HG03439 (cell line): Measurements from ENCODE around the gene THRAP3.

Experiments
- ATAC-seq: cut with Tn5 transposase; IDR thresholded peaks from one replicate; pipeline ENCODE4 v1.9.1; 2021; ENCODE audit warnings: mild to moderate bottlenecking, moderate library complexity; ENCODE audit not compliant: unreplicated experiment

Gene THRAP3

DNA sequence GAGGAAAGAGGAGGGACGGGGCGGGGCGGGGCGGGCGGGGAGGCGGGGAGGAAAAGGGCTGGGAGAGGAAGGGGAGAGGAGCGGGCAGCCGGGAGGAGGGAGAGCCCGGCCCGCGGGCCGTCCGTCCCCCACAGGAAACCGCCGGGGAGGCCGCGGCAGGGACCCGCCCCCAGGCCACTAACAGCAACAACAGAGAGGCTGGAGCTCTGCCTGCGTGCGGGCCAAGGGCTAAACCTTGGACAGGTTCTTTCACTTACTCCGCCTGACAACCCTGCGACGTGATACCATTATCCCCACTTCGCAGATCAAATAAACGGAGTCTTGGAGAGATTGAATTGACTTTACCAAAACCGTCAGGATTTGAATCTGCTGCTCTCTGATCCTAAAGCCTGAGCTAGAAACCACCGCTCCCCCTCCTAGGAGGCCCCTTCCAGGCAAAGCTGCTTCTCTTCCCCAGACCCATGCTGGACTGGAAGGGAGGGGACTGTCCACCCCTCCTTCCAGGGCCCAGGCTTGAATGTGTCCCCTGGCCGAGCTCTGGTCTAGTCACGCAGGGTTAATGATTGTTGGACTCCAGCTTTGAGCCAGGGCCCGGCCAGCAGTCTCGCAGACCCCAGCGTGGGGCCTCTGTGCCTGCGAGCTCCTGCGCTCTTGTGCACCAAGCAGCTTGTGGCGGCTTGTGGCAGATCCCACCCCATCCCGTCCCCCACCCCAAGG, 99.6 kb downstream of the THRAP3 start, which contains the start of gene EVA1B:
TSS of gene EVA1B (minus strand) at position 10 of the 717 bp plus-strand sequence. CDS start 608 bp downstream, outside the sequence.
- ATAC-seq: no peak

DNA sequence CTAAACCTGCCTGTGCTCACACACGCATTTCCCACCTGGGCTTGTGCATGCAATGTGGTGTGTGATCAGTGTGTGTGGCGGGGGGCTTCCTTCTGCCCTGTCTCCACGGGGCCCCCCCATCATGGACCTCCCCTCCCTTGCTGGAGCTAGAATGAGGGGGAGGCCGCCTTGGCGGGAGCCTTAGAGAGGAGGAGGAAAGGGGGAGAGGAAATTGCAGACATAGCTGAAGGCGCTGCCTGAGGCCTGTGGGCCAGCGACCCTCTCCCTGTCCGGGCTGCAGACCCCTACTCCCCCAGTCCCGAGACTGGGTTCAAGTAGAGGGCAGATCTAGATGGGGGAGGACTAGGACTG, 100.1 kb downstream of the THRAP3 start:
- ATAC-seq: no peak

DNA sequence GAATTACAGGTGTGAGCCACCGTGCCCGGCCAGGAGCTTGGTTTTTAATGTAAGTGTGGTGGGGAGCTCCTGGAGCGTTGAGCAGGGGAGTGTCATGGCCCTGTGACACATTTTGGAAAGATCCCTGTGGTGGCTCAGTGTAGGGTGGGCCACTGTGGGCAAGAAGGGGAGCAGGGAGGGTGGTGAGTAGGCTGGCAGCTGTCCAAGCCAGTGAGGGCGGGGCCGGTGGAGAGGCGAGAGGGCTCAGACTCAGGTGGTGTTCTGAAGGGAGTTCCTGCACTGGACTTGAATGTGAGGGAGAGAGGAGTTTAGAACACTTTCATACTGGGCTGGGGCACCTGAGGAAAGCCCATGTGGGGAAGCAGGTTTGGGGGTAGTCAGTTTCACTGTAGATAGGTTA, 102.3 kb downstream of the THRAP3 start:
- no peak for ATAC-seq

GRCh38 chr1:36327421-36328087, 103.3 kb downstream of the THRAP3 start:
- ATAC-seq: no peak

GRCh38 chr1:36328088-36328480, 103.8 kb downstream of the THRAP3 start:
- no peak for ATAC-seq

DNA sequence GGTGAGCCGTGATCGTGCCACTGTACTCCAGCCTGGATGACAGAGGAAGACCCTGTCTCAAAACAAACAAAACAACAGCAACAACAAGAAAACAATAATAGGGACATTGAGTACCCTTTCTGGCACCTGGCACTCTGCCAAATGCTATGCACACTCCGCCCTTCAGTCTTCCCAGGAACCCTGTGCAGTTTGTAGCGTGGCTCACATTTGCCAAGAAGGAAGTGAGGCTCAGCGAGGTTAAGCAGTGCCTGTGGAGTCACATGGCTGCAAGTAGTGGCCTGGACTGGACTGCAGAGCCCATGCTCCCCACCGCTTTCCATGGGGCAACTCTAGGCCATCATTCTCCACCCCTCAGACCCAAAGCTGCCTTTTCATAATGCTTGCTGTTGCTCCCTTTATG, 104.5 kb downstream of the THRAP3 start:
- ATAC-seq: no peak

GRCh38 chr1:36329817-36330216, 105.6 kb downstream of the THRAP3 start:
- ATAC-seq: no peak

DNA sequence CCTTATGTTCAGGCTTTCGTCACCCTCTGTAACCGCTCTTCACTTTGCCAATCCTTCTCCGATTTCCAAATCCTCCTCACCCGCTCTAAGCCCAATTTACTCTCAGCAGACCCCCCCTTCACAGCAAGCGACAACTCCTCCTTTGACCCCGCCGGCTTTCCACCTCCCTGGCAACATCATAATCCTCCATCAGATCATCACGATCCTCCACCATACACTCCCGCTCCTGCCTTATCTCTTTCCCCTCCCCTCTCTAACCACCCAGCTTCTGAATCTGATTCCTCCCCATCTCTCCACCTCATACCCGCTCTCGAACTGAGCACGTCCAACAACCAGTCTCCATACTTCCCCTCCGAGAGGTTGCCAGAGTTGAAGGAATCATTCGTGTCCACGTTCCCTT, 106.7 kb downstream of the THRAP3 start:
- no peak for ATAC-seq

GRCh38 chr1:36337830-36338229, 113.6 kb downstream of the THRAP3 start:
- no peak for ATAC-seq

GRCh38 chr1:36339215-36339614, 115.0 kb downstream of the THRAP3 start:
- ATAC-seq: no peak

DNA sequence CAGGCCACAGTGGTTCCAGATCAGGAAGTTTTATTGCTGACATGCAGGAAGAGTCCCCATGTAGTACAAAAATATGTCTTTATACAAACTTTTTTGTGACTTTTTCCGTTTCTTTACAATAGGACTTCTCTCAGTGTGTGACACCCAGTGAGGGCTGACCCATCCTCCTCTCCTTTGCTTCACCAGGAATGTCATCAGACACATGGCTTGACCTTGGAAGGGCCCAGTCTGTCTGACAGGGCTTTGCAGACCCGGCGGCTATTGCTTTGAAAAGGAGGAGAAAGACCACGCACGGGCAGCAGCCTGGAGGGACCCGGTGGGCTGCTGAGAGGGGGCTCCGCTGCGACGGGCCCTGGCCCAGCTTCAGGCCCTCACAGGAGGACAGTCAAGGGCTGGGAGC, 115.4 kb downstream of the THRAP3 start:
- ATAC-seq: no peak

GRCh38 chr1:36341626-36342320, 117.5 kb downstream of the THRAP3 start:
- no peak for ATAC-seq

GRCh38 chr1:36342426-36343185, 118.4 kb downstream of the THRAP3 start:
- ATAC-seq: no peak

DNA sequence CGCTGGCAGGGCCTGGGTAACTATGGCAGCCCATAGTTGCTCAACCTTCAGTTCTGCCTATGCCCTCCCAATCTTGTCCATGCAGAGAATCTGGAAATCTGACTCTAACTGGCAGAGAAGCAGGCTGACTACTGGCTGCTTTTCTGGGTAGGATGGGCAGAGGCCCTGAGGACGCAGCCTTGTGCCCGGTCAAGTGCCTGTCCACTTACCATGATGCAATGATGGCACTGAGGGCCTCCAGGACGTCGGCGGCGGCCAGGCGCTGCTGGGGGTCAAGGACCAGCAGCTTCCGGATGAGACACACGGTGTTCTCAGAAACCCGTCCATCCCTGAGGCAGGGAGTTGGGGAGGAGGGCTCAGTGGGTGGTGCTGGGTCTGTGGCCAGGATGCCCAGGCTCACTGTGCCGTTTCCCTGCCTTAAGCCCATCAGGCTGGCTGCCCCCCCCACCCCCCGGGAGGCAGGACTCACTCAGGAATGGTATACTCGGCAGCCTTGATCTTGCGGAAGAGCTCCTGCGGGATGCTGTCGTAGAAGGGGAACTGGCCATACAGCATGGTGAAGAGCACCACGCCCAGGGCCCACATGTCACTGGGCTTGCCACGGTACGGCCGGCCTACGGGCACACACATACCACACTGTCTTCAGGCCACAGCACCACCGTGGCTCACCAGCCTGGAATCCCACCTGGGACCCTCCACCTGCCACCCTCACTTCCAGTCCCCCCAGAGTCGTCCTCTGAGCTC, 119.6 kb downstream of the THRAP3 start:
- no peak for ATAC-seq

- ATAC-seq: no peak
Observed at GRCh38 chr1:36344395-36344680, 120.1 kb downstream of the THRAP3 start.

DNA sequence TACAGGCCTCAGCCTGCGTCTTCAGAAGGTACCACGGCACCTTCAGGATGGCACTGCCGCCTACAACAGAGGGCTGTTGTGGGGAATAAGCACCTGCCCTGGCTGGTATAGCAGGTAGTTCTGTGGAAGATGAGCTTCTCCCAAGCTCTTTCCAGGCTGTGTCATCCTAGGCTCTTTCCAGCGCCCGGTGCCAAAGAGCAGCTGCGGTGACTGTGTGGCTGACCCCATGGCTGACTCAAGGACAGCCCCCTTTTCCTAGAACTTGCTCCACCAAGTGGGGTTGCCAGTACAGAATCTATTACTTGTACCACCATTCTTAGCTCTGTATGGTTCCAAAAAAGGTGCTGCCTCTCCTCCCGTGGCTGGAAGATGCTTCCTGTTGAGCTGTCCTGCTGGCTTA, 121.1 kb downstream of the THRAP3 start:
- no peak for ATAC-seq

GRCh38 chr1:36346741-36347370, 122.6 kb downstream of the THRAP3 start:
- ATAC-seq: no peak

GRCh38 chr1:36349241-36349671, 125.0 kb downstream of the THRAP3 start:
- ATAC-seq: peak; percentile 57

DNA sequence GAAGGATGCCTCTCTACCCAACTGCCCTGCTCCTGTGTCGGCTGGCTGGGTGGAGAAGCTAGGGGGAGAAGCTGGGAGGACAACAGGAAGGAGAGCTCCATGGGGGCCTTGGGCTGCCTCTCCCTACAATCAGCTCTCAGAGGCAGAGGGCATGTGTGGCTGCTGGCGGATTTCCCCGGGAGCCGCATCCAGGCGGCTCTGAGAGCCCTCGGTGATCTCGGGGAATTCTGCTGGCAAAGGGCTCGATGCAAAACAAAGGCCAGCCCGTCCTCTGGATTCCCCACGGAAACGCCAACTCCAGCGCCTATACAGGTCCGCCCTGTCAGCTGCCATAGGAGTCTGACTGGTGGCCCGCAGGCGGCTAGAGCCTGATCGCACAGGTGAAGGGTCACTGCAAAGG, 125.6 kb downstream of the THRAP3 start:
- no peak for ATAC-seq

GRCh38 chr1:36350659-36351226, 126.5 kb downstream of the THRAP3 start:
- ATAC-seq: no peak
